Epithelial cell of proximal tubule (primary cell): Measurements from ENCODE around the gene KRT74. TPM values are rescaled to one million over a fixed set of nuclear protein-coding genes. Genes with fewer than 3 reads are reported as not detected.

Source experiments
- DNase-seq: peaks from one replicate; pipeline ENCODE4 v3.0.0-alpha.2; 2011; ENCODE audit warnings: low read depth
- H3K4me3 ChIP-seq: 2 replicates; pipeline ENCODE4 v1.5.1; 2011; ENCODE audit warnings: low read depth, mild to moderate bottlenecking, low read length
- total RNA-seq: library from RNA; depleted of rRNA; stranded (reverse); fragments of >200 nt; gene quantifications from 2 replicates; pipeline ENCODE4 v1.2.3, GENCODE V29; 2015
- TF ChIP-seq, protein P1 (sequence below): conservative IDR thresholded peaks from 2 replicates; pipeline ENCODE4 v1.5.1; 2012; ENCODE audit warnings: low read depth, mild to moderate bottlenecking, low read length

Gene KRT74
- total RNA-seq, 1 donor from 2014 or later, result not detected

- DNase-seq, result no peak
- TF ChIP-seq, protein P1, sequence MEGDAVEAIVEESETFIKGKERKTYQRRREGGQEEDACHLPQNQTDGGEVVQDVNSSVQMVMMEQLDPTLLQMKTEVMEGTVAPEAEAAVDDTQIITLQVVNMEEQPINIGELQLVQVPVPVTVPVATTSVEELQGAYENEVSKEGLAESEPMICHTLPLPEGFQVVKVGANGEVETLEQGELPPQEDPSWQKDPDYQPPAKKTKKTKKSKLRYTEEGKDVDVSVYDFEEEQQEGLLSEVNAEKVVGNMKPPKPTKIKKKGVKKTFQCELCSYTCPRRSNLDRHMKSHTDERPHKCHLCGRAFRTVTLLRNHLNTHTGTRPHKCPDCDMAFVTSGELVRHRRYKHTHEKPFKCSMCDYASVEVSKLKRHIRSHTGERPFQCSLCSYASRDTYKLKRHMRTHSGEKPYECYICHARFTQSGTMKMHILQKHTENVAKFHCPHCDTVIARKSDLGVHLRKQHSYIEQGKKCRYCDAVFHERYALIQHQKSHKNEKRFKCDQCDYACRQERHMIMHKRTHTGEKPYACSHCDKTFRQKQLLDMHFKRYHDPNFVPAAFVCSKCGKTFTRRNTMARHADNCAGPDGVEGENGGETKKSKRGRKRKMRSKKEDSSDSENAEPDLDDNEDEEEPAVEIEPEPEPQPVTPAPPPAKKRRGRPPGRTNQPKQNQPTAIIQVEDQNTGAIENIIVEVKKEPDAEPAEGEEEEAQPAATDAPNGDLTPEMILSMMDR, result no peak
- no peak overlapping the region for H3K4me3 ChIP-seq
These were observed 49.3 kb downstream of the KRT74 start for GRCh38 chr12:52524241-52524897.

DNA sequence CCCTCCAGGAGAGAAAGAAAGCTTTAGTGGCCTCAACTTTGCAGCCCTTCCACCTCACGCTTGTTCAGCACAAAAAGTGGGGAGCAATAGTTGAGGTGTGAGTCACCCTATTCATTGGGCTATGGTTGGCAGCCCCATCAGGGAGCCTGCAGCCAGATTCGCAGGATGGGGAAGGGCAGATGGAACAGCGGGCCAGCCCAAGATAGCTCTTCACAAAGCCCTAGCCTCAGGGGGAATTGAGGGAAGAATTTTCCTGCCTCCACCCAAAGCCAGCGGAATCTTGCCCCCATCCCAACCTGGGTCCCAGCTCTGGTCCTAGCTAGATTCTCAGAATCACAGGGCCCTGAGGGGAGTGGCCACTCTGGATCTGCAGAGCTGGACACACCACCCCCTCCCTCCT is 49.8 kb downstream of the KRT74 start:
- TF ChIP-seq, protein P1, result no peak
- DNase-seq, result no peak
- H3K4me3 ChIP-seq, result no peak overlapping the region

- no peak overlapping the region for H3K4me3 ChIP-seq
- no peak for DNase-seq
- TF ChIP-seq, protein P1, result no peak
These were observed 51.2 kb downstream of the KRT74 start for GRCh38 chr12:52522346-52523011.

DNA sequence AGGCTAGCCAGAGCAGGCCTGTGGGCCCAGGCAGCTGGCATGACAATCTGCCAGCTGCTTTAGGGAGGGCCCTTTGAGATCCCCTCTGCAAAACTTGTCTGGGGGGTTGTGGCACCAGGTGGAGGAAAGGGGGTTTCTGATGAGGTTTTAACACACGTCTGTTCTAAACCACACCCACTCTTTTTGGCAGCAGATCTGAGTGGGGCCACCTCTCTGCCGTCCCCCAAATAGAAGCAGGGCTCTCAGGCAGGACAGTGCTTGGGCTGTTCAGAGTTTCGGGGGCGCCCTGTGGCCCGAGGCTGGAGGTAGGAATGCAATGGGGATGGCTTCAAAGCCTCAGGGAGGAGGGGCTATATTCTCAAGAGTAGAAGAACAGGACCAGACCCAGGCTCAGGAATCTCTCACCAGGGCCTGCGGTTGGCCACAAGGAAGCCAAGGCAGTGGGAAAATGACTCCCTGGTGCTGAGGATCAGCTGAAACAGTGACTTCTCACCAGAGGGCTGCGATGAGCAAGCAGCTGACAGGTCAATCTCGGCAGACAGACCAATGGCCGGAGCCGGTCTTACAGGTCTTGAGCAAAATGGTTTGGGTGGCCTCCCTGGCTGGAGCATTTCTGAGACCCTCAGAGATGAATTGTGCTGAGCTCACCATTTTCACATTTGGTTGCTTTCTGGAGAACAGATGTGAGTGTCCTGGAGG is 51.9 kb downstream of the KRT74 start:
- no peak overlapping the region for H3K4me3 ChIP-seq
- no peak for DNase-seq

GRCh38 chr12:52521175-52521567 is 52.5 kb downstream of the KRT74 start:
- no peak overlapping the region for H3K4me3 ChIP-seq
- TF ChIP-seq, protein P1, result no peak
- DNase-seq, result no peak

More for the DNA sequence above, 51.9 kb downstream of the KRT74 start:
- TF ChIP-seq, protein P1, result no peak

GRCh38 chr12:52519826-52520662 is 53.6 kb downstream of the KRT74 start, which contains the start of gene KRT5:
Gene KRT5, minus strand, starts transcription at chr12:52520394. Its CDS starts 98 bp downstream, at chr12:52520296.
- DNase-seq, result no peak
- no peak within 1 kb of the TSS for H3K4me3 ChIP-seq
- TF ChIP-seq, protein P1, result no peak
